NCI-H2196 (cell line): ENCODE results near the gene TBCD.
"Not testable (repeated sequence)": the region's sequence is repeated elsewhere in the genome, so short reads cannot be mapped to it uniquely, and the experiment has no call there.

Experiments
- DNase-seq: peaks from one replicate; lab custom pipeline; 2025; ENCODE audit not compliant: unreplicated experiment; lab: John Stamatoyannopoulos, UW

The TBCD gene

DNA sequence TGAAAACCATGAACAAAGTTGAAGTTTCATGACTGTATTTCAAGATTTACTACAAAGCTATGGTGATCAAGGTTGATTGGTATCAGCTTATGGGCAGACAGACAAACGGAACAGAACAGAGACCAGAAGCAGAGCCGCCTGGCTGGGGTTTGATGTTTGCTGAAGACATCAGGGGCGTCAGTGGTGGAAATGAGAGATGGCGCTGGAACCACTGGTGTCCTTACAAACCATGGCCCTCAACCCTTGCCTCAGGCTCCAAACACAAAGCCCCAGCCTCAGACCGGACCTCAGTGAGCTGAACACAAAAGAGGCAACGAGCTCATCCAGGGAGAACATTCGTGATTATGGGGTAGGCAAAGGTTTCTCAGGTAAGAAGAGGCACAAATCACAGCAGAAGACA lies 214.6 kb downstream of the TBCD start:
- DNase-seq, result no peak

DNA sequence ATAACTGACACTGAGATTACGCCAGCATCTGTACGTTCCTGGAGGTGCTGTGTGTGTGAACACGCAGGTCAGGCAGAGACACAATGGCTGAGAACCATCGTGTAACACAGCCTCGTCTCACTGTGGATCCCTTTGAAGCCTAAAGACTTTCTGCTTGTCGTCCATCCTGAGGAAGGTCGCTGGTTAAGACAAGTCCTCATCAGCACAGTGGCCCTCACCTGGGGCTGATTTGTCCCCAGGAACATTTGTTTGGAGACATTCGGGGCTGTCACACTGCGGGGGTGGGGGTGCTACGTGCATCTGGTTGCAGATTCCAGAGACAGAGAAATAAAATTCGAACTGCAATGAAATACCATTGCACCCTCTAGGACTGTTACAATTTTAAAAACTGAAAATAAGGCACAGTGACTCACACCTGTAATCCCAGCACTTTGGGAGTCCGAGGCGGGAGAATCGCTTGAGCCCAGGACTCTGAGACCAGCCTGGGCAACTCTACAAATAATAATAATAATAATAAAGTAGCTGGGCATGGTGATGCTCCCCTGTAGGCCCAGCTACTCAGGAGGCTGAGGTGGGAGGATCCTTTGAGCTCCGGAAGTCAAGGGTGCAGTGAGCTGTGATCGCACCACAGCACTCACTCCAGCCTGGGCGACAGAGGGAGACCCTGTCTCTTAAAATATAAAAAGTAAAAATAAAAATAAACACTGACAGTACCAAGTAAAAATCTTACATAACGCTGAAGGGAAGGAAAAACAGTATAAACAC lies 215.6 kb downstream of the TBCD start:
- DNase-seq, result no peak

GRCh38 chr17:82968033-82968841 lies 216.4 kb downstream of the TBCD start:
- not testable (repeated sequence) for DNase-seq

GRCh38 chr17:82970067-82970466 lies 218.2 kb downstream of the TBCD start:
- no peak for DNase-seq

DNA sequence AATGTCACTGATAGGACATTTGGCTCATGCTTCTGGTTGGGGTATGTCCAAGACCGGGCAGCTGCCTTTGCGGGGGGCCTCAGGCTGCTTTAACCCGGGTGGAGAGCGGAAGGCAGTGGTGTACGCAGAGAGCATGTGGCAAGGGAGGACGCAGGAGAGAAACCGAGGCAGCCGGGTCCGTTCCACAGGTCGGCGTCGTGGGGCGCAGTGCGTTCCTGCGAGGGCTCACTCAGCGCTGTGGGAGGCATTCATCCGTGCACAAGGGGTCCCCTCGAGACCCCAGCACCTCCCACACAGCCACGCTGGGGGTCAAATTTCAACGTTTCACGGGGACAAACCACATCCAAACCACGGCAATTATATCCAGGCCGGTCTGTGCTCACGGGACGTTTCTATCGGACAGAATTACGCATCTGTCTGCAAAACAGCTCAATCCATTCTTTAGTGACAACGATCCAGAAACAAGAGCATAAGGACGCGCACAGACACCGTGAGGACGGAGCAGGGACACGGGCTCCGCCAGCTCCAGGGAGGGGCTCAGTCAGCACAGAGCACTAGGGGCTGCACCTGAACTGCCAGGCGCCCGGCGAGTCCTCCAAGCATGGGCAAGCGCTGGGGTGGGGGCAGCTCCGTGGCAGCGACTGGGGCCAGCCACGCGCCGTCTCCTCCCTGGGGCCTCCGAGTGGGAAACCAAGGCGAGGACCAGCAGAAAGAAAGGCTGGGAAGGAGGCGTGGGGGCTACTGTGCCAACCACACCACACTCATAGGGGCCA lies 219.1 kb downstream of the TBCD start:
- no peak for DNase-seq

- DNase-seq, result no peak
Observed at GRCh38 chr17:82972836-82973372, 221.0 kb downstream of the TBCD start.

- DNase-seq, result no peak
Observed at GRCh38 chr17:82973456-82974135, 221.7 kb downstream of the TBCD start.

GRCh38 chr17:82974136-82974952 lies 222.5 kb downstream of the TBCD start:
- DNase-seq, result no peak

DNA sequence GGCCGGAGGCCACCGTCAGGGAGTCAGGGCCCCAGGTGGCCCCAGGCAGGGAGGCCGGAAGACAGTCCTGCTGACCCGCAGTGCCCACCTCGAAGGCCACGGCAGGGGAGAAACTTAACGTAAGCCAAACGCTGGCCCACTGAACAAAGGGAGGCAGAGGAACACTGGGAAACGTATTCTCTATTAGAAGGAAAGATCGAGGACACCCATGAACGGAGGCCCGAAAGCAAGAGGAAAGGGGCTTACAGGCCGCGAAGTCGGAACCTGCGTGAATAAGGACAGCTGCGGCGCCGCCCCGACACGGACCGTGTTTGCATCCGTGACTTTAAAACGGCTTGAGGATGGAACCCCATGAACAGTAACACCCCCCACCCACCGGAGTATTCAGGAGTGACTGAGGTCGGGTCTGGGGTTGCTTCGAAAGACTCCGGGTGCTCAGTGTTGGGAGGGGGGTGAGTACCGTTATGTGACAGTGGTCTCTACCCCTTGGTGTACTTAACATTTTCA lies 225.2 kb downstream of the TBCD start:
- DNase-seq, result no peak

- no peak for DNase-seq
Observed at GRCh38 chr17:82977606-82978005, 225.7 kb downstream of the TBCD start.

DNA sequence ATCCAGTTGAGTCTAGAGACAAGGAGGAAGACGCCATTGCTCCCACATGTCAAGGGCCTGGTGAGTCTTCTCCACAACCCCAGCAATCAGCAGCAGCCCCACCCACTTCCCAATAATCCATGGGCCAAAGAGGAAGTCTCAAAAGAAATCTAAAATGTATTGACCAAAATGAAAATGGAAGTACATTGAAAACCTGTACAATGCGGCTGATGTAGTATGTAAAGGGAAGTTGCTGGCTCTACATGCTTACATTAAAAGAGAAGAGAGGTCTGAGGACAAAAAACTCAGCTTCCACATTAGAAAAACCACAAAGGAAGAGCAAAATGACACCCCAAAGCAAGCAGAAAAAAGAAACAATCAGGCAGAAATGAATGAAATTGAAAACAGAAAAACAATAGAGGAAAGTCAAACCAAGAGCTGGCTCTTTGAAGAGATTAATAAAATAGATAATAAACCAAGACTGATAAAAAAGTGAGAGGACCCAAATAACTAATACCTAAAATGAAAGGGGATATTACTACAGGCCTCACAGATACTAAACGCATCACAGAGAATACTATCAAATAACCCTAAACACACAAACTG lies 227.0 kb downstream of the TBCD start:
- DNase-seq, result no peak

DNA sequence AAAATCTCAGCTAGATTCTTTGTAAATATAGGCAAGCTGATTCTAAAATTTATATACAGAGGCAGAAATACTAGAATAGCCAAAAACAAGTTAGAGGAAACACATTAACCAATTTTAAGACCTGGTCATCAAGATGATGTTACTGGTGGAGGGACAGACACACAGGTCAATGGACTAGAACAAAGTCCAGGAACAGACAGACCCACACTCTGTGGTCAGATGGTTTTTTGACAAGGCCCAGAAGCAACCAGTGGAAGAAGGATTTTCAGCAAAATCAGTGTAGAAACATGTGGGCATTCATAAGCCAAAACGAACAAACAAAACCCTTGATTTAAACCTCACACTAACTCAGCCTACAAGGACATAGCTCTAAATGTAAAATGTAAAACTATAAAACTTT lies 227.9 kb downstream of the TBCD start:
- DNase-seq, result no peak

- no peak for DNase-seq
Observed at GRCh38 chr17:82980632-82981031, 228.8 kb downstream of the TBCD start.

DNA sequence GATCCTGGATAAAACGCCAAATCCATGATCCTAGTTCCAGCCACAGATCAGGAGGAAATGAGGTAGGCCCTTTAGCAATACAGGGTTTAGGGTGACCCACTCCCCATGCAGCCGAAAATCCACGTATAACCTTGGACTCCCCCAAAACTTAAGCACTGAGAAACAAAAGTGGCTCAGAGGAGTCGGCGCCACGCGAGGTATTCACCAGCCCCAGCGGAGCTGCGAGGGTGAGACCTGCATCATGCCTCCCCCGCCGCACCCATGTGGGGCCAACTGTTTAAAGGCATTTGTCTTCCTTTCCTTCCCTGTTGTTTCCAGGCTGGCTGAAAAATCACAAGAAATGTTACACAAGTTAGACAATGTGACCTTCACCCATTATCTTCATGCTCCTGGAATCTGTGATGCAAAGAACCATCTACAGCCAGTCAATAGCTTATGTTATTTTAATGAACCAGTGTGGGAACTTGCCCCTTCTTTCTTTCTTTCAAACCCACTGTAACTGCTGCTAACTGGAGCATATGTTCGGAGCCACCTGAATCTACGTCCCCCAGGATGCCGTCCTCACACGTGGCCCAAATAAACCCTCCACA lies 229.4 kb downstream of the TBCD start:
- DNase-seq, result no peak

DNA sequence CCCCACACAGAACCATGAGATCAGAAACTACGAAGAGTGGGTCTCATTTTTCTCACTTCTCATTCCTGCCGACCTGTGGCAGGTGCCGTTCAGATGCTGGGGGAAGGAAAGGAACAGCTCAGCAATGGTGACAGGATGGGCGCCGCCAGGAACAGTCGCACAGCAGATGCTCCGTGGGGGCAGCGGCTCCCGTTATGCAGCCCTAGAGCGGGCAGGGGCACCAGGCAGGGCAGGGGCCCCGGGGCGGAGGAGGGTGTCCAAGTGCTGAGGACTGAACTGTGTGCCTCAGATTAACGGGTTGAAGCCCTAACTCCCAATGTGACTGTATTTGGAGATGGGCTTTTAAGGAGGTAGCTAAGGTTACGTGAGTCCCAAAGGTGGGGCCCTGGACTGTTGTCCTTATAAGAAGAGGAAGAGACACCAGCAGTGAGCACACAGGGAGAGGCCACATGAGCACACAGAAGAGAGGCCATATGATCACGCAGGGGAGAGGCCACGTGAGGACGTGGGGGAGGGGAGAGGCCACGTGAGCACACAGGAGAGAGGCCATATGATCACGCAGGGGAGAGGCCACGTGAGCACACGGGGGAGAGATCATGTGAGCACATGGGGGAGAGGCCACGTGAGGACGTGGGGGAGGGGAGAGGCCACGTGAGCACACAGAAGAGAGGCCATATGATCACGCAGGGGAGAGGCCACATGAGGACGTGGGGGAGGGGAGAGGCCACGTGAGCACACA lies 231.8 kb downstream of the TBCD start:
- no peak for DNase-seq

DNA sequence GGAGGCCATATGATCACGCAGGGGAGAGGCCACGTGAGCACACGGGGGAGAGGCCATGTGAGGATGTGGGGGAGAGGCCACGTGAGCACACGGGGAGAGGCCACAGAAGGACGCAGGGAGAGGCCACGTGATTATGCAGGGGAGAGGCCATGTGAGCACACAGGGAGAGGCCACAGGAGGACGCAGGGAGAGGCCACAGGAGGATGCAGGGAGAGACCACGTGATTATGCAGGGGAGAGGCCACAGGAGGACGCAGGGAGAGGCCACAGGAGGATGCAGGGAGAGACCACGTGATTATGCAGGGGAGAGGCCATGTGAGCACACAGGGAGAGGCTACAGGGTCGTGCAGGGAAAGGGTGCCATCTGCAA lies 232.4 kb downstream of the TBCD start:
- not testable (repeated sequence) for DNase-seq

GRCh38 chr17:82984751-82985427 lies 233.0 kb downstream of the TBCD start:
- no peak for DNase-seq

DNA sequence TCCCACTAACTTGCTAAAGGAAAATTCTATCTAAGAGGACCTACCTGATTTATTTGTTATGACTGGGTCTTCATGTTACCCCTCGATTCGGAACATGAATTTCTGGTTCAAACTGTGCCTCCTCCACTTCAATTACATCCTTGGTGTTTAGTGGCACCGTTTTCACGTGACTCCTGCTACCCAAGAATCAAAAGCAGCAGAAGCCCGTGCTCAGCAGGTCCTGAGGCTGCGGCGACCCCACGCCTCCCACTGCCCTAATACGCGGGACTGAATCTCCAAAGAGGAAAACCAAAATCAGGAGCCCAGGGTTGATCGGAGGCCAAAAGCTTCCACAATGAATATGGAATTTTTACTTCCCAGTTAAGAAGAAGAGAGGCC lies 233.6 kb downstream of the TBCD start:
- DNase-seq, result no peak
